GM20000 (cell line): ENCODE measurements around the gene IFT43.

Experiments
- DNase-seq: peaks from one replicate; pipeline ENCODE4 v3.0.0; 2012; ENCODE audit warnings: low spot score
- TF ChIP-seq, protein P1 (sequence below): IDR thresholded peaks from 2 replicates; pipeline ENCODE4 v1.5.1; 2012; ENCODE audit warnings: mild to moderate bottlenecking, control low read depth; ENCODE audit errors: extremely low read depth, missing control alignments

The IFT43 gene

GRCh38 chr14:75979648-75980565 lies 5.7 kb upstream of the IFT43 start:
- DNase-seq, result no peak
- TF ChIP-seq, protein P1, sequence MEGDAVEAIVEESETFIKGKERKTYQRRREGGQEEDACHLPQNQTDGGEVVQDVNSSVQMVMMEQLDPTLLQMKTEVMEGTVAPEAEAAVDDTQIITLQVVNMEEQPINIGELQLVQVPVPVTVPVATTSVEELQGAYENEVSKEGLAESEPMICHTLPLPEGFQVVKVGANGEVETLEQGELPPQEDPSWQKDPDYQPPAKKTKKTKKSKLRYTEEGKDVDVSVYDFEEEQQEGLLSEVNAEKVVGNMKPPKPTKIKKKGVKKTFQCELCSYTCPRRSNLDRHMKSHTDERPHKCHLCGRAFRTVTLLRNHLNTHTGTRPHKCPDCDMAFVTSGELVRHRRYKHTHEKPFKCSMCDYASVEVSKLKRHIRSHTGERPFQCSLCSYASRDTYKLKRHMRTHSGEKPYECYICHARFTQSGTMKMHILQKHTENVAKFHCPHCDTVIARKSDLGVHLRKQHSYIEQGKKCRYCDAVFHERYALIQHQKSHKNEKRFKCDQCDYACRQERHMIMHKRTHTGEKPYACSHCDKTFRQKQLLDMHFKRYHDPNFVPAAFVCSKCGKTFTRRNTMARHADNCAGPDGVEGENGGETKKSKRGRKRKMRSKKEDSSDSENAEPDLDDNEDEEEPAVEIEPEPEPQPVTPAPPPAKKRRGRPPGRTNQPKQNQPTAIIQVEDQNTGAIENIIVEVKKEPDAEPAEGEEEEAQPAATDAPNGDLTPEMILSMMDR, result no peak

GRCh38 chr14:75980856-75981255 lies 4.7 kb upstream of the IFT43 start:
- no peak for DNase-seq
- TF ChIP-seq, protein P1, result no peak

- DNase-seq, result peak; percentile 92
These were observed 3.9 kb upstream of the IFT43 start, which contains the start of gene TGFB3 for GRCh38 chr14:75981426-75982265. TSS of gene TGFB3 (minus strand) at chr14:75981995. CDS start at chr14:75980893, 1,102 bp downstream.

GRCh38 chr14:75982266-75983018 lies 3.1 kb upstream of the IFT43 start:
- peak; percentile 88 for DNase-seq
- TF ChIP-seq, protein P1, result peak; percentile 53

More at GRCh38 chr14:75981426-75982265, 3.9 kb upstream of the IFT43 start, which contains the start of gene TGFB3:
- TF ChIP-seq, protein P1, result no peak

DNA sequence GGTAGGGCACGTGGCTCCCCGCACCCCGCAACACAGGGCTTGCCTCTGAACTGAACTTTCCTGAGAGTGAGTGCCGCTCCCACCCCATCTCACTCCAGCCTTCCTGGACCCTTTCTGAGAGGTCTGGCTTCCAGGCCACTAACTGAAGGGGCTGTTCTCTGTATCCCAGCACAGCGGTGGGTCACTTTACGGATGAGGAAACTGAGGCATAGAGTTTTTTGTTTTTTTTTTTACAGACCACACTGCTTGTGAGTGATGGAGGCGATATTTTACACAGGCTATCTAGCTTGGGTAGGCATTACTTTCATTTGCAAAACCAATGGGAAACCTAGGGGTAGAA lies 2.6 kb upstream of the IFT43 start:
- TF ChIP-seq, protein P1, result no peak
- DNase-seq, result no peak

DNA sequence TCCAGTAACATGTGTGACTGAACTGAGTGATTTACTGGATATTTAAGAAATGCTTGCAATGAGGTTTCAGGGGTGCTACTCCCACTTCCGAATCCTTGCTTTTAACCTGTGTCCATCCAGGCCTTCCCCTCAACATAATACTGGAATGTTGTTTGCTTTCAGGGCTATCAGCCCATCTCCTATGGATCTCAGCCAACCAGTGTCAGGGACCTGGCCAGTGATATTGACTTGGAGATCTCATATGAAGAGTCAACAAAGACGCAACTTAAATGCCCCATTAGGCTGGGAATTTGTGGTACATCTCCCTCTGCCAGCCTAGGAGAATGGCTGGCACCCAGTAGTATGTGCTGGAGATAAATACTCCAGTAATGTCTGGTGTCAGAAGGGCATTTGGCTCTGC lies 889 bp upstream of the IFT43 start:
- TF ChIP-seq, protein P1, result no peak

More for the DNA sequence above, 889 bp upstream of the IFT43 start:
- DNase-seq, result no peak
